H1 (cell line): ENCODE measurements around the gene PTPN1.

Experiments used
- ATF3 ChIP-seq: IDR thresholded peaks from 2 replicates; pipeline ENCODE4 v1.6.1; 2011; ENCODE audit warnings: low read depth, mild to moderate bottlenecking, low read length; ENCODE audit not compliant: insufficient read depth
- EP300 ChIP-seq, 2 experiments: IDR thresholded peaks; 1 replicate in 1 of 2; 2 replicates in 1 of 2; pipeline ENCODE4 v1.6.1; 2011 to 2012; ENCODE audit warnings: low read depth in 2 of 2, low read length in 2 of 2, mild to moderate bottlenecking in 2 of 2, borderline replicate concordance in 1 of 2, inconsistent platforms in 1 of 2, moderate library complexity in 1 of 2
- EZH2 ChIP-seq: fragments of 200-600 bp; sonication (generic); IDR thresholded peaks from 2 replicates; pipeline ENCODE4 v1.7.1; 2012; ENCODE audit warnings: low read depth, mild to moderate bottlenecking, moderate library complexity, low read length, inconsistent platforms; ENCODE audit not compliant: severe bottlenecking
- FOSL1 ChIP-seq: IDR thresholded peaks from 2 replicates; pipeline ENCODE4 v1.6.1; 2011; ENCODE audit warnings: mild to moderate bottlenecking, low read depth, low read length, moderate library complexity; ENCODE audit not compliant: insufficient read depth
- HDAC6 ChIP-seq: IDR thresholded peaks from one replicate; pipeline ENCODE4 v1.7.1; 2012; ENCODE audit warnings: low read depth, mild to moderate bottlenecking, inconsistent platforms, low read length, moderate library complexity
- MAFK ChIP-seq: IDR thresholded peaks from 2 replicates; pipeline ENCODE4 v1.6.1; 2012; ENCODE audit warnings: low read depth, mild to moderate bottlenecking, improper control_type of control experiment, low read length
- MAX ChIP-seq: IDR thresholded peaks from 2 replicates; pipeline ENCODE4 v1.6.1; 2012; ENCODE audit warnings: inconsistent platforms
- POLR2A ChIP-seq, 2 experiments: IDR thresholded peaks; 1 replicate in 1 of 2; 2 replicates in 1 of 2; pipeline ENCODE4 v1.6.1; 2011; ENCODE audit warnings: low read depth in 2 of 2, low read length in 2 of 2, mild to moderate bottlenecking in 2 of 2; ENCODE audit errors: control extremely low read depth in 1 of 2
- POLR2AphosphoS5 ChIP-seq: IDR thresholded peaks from 2 replicates; pipeline ENCODE4 v1.6.1; 2011; ENCODE audit warnings: low read depth, low read length
- RNF2 ChIP-seq: fragments of 200-900, 300-1000 bp; sonication (generic); IDR thresholded peaks from 2 replicates; pipeline ENCODE4 v1.7.1; 2016; ENCODE audit warnings: borderline replicate concordance, low read depth, mild to moderate bottlenecking, antibody characterized with exemption, low read length; ENCODE audit not compliant: poor library complexity, severe bottlenecking; ENCODE audit errors: missing control alignments
- SP1 ChIP-seq: IDR thresholded peaks from 2 replicates; pipeline ENCODE4 v1.6.1; 2011; ENCODE audit warnings: low read depth, low read length
- TF ChIP-seq, protein P1 (sequence below), 3 experiments: IDR thresholded peaks; 1 replicate in 2 of 3; 2 replicates in 1 of 3; pipeline versions ENCODE4 v1.5.1 to v1.6.1; 2011; ENCODE audit warnings: low read length in 3 of 3, mild to moderate bottlenecking in 3 of 3, inconsistent platforms in 2 of 3, low read depth in 1 of 3, moderate library complexity in 1 of 3; ENCODE audit not compliant: insufficient read depth in 1 of 3; ENCODE audit errors: control extremely low read depth in 1 of 3

DNA sequence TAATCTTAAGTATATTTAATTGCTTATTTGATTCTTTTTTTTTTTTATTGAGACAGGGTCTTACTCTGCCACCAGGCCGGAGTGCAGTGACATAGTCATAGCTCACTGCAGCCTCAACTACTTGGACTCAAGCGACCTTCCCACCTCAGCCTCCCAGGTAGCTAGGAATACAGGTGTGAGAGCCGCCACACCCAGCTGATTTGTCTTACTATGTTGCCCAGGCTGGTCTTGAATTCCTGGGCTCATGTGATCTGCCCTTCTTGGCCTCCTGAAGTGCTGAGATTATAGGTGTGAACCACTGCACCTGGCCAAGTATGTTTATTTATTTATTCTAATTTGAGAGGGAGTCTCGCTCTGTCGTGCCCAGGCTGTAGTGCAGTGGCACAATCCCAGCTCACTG, 38.2 kb downstream of the PTPN1 start:
- TF ChIP-seq POLR2A (IDR thresholded peaks at IDR 0.05; ENCODE audit: control extremely low read depth in 1 of 2, low read depth in 2 of 2, low read length in 2 of 2) (no peak), MAFK (no peak), POLR2AphosphoS5 (no peak), MAX (no peak), EZH2 (no peak), ATF3 (no peak), SP1 (no peak), EP300 (IDR thresholded peaks at IDR 0.05; ENCODE audit: borderline replicate concordance in 1 of 2, low read depth in 2 of 2, low read length in 2 of 2) (no peak), RNF2 (no peak), HDAC6 (no peak), FOSL1 (no peak)
- TF ChIP-seq, protein P1, sequence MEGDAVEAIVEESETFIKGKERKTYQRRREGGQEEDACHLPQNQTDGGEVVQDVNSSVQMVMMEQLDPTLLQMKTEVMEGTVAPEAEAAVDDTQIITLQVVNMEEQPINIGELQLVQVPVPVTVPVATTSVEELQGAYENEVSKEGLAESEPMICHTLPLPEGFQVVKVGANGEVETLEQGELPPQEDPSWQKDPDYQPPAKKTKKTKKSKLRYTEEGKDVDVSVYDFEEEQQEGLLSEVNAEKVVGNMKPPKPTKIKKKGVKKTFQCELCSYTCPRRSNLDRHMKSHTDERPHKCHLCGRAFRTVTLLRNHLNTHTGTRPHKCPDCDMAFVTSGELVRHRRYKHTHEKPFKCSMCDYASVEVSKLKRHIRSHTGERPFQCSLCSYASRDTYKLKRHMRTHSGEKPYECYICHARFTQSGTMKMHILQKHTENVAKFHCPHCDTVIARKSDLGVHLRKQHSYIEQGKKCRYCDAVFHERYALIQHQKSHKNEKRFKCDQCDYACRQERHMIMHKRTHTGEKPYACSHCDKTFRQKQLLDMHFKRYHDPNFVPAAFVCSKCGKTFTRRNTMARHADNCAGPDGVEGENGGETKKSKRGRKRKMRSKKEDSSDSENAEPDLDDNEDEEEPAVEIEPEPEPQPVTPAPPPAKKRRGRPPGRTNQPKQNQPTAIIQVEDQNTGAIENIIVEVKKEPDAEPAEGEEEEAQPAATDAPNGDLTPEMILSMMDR (IDR thresholded peaks at IDR 0.05; ENCODE audit: control extremely low read depth in 1 of 3, insufficient read depth in 1 of 3, low read depth in 1 of 3, low read length in 3 of 3), result no peak
